SHP77 (cell line): ENCODE measurements around the gene GINS1.
"Not testable (repeated sequence)": the region's sequence is repeated elsewhere in the genome, so short reads cannot be mapped to it uniquely, and the experiment has no call there.

Experiments
- DNase-seq, 2 experiments: peaks; one replicate each; lab custom pipeline; 2025; lab: John Stamatoyannopoulos, UW

Gene GINS1

GRCh38 chr20:25454153-25454900, 46.9 kb downstream of the GINS1 start:
- no peak for DNase-seq

GRCh38 chr20:25457886-25458680, 50.6 kb downstream of the GINS1 start:
- DNase-seq = no peak

GRCh38 chr20:25459111-25459830, 51.8 kb downstream of the GINS1 start:
- no peak for DNase-seq

- DNase-seq = no peak
Measured at GRCh38 chr20:25459916-25460535, 52.6 kb downstream of the GINS1 start.

- DNase-seq = no peak
Measured at GRCh38 chr20:25460566-25461280, 53.2 kb downstream of the GINS1 start.

- no peak for DNase-seq
Measured at GRCh38 chr20:25461281-25461650, 53.8 kb downstream of the GINS1 start.

- DNase-seq = no peak
Measured at GRCh38 chr20:25461786-25462545, 54.5 kb downstream of the GINS1 start.

DNA sequence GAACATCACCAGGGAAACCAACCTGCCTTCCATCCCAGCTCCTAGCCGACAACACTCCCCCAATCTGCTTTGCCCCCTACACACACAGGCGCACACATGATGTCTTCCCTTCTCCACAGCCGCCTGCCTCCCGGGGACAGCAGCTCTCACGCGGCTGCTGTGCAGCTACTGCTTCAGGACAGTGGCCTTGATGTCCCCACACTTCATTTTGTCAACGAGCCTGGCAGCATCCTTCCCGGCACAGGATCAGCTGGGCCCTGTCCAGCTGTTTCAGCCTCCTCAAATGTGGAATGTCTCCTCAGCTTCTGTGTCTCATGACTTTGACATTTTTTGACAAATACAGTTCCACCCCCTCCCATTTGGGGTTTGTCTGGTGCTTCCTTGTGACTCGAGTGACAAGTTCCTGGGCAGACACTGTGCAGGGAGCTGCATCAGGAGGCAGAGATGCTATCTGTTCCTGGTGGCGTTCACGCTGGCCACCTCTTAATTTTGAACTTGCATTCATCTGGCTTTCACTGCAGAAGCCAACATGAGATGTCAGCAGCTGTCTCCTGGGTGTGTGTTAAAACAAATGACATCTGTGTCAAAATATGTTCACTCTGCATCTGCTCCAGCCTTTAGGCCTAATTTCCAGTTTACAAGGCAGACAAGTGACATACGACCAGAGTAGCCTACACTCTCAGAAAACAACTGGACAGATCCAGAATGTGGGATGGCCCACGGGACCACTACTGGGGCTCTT, 57.2 kb downstream of the GINS1 start:
- DNase-seq = no peak

DNA sequence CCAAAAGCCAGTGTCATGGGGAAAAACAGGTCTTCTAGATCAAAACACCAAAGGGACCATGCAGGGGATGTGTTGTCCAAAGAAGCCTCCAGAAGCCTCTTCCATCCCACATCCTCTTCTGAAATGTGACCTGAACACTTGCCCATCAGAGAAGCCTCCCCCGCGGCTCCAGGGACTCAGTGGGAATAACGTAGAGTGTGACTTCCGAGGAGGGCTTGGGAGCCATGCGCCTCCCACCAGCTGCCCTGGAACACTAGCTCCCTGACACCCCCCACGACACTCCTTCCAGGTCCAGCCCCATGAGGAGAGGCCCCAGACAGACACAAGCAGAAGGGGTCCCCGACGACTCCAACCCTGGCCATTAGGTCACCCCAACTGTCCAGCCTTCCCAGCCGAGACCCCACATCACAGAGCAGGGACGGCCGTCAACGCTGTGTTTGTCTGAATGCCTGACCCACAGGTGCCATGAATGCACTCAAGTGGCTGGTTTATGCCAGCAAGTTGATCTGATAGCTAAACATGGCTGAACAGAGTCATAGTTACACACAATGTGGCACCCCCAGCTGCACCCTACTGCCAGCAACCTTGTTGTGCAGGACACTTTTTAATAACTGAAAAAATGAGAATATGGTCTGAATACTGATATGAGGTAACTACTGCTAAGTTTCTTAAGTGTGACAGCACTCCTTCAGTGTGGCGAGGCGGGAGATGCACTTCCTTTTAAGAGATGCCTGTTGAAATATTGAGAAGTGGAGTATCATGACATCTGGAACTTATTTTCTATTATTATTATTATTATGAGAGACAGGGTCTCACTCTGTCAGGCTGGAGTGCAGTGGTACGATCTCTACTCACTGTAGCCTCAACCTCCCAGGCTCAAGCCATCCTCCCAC, 58.0 kb downstream of the GINS1 start:
- no peak for DNase-seq

DNA sequence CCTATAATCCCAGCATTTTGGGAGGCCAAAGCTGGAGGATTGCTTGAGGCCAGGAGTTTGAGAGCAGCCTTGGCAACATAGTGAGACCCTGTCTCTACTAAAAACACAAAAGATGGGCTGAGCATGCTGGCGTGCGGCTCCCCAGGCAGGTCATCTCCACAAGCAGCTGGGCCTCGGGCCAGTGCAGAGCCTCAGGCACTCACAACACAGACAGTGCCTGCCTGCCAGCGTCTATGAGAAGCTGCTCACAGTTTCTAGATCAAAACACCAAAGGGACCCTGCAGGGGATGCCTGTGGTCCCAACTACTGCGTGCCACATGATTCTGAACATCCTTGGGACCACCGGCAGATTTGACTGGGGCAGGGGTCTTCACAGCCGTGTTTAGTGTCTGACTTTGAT, 59.4 kb downstream of the GINS1 start:
- DNase-seq = no peak

DNA sequence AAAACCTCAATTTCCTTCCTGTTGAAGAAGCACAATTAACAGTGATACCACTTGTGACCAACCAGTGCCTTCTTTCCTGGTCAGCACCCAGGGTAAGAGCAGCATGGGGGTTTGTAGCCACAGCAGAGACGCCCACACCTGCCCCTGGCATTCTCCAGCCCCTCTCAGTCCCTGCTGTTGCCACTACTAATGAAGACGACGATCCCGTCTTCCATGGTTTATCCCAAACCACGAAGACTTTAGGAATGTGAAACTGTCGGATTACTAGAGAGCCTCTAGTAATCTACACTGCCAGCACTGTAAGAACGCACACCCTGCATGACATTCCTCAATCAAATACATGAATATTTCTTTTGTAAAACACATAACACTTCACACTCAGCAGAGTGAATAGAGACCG, 60.0 kb downstream of the GINS1 start:
- DNase-seq = no peak

DNA sequence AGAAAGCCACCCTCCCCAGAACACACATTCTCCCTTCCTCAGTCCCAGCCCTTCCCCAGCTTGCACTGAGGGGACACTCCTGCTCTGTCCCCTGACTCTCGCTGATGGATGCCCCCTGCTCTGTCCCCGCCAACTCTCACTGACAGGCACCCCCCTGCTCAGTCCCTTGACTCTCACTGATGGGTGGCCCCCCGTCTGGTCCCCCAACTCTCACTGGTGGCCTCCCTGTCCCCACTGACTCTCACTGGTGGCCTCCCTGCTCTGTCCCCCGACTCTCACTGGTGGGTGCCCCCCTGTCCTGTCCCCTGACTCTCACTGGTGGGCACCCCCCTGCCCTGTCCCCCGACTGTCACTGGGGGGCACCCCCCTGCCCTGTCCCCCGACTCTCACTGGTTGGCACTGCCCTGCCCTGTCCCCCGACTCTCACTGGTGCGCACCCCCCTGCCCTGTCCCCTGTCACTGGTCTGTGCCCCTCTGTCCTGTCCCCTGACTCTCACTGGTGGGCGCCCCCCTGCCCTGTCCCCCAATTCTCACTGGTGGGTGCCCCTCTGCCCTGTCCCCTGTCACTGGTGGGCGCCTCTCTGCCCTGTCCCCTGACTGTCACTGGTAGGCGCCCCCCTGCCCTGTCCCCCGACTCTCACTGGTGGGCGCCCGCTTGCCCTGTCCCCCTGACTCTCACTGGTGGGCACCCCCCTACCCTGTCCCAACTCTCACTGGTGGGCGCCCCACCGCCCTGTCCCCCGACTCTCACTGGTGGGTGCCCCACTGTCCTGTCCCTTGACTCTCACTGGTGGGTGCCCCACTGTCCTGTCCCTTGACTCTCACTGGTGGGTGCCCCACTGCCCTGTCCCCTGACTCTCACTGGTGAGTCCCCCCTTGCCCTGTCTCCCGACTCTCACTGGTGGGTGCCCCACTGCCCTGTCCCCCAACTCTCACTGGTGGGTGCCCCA, 60.9 kb downstream of the GINS1 start:
- DNase-seq = no peak

DNA sequence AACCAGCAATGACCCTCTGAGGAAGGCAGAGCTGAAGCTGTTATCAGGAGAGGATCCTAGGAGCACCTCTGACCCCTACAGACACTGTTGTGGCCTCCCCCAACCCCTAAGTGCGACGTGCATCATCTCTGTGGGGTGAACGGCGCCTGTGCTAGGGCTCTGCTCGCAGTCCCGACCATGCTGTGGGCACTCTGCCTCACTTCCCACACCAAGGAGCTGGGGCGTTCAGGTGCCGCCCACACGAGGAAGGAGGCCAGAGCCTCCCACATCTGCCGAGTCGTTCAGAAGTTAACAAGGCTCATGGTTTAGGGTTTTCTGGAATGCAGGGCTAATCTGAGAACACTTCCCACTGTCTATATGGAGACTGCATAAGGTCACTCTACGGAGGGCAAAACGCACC, 62.1 kb downstream of the GINS1 start:
- DNase-seq = no peak

- DNase-seq = peak in 1 of 2 experiments; percentile 4
Measured at GRCh38 chr20:25470045-25470444, 62.6 kb downstream of the GINS1 start.

GRCh38 chr20:25471020-25471419, 63.5 kb downstream of the GINS1 start:
- DNase-seq = no peak

GRCh38 chr20:25473297-25473696, 65.8 kb downstream of the GINS1 start:
- DNase-seq = not testable (repeated sequence)

GRCh38 chr20:25476106-25477013, 68.9 kb downstream of the GINS1 start:
- DNase-seq = no peak
